Karpas-422 (cell line): Measurements from ENCODE around the gene KCNIP1. TPM values are rescaled to one million over a fixed set of nuclear protein-coding genes. Genes with fewer than 3 reads are reported as not detected.

Source experiments
- DNase-seq: peaks from one replicate; pipeline ENCODE4 v3.0.0-alpha.2; 2015
- H2AFZ ChIP-seq: fragments of 200-600 bp; sonication (generic); 2 replicates; pipeline ENCODE4 v1.6.1; 2014; ENCODE audit warnings: antibody characterized with exemption, low read length, mixed read lengths
- H3K27ac ChIP-seq: fragments of 200-600 bp; sonication (generic); 2 replicates; pipeline ENCODE4 v1.5.1; 2014; ENCODE audit warnings: mild to moderate bottlenecking, low read length, moderate library complexity
- H3K27me3 ChIP-seq: fragments of 200-600 bp; sonication (generic); 2 replicates; pipeline ENCODE4 v1.6.1; 2014; ENCODE audit warnings: low read length, mixed read lengths
- H3K36me3 ChIP-seq: fragments of 200-600 bp; sonication (generic); 2 replicates; pipeline ENCODE4 v1.6.1; 2014; ENCODE audit warnings: low read length, mixed read lengths; ENCODE audit not compliant: insufficient read depth
- H3K4me1 ChIP-seq: fragments of 200-600 bp; sonication (generic); 2 replicates; pipeline ENCODE4 v1.6.1; 2014; ENCODE audit warnings: mild to moderate bottlenecking, low read length, mixed read lengths
- H3K4me2 ChIP-seq: fragments of 200-600 bp; sonication (generic); 2 replicates; pipeline ENCODE4 v1.6.1; 2014; ENCODE audit warnings: low read length, low read depth, mild to moderate bottlenecking; ENCODE audit not compliant: poor library complexity, severe bottlenecking
- H3K4me3 ChIP-seq: fragments of 200-600 bp; sonication (generic); 2 replicates; pipeline ENCODE4 v1.5.1; 2014; ENCODE audit warnings: mild to moderate bottlenecking, antibody characterized with exemption, low read length, mixed read lengths
- H3K79me2 ChIP-seq: fragments of 200-600 bp; sonication (generic); 2 replicates; pipeline ENCODE4 v1.6.1; 2014; ENCODE audit warnings: mild to moderate bottlenecking, low read length, mixed read lengths
- H3K9ac ChIP-seq: fragments of 200-600 bp; sonication (generic); 2 replicates; pipeline ENCODE4 v1.6.0; 2014; ENCODE audit warnings: low read length
- H3K9me2 ChIP-seq: fragments of 200-600 bp; sonication (generic), shearing (Covaris generic); replicated peaks from 2 replicates; pipeline ENCODE4 v1.6.0; 2014; ENCODE audit warnings: mild to moderate bottlenecking, low read length, moderate library complexity; ENCODE audit not compliant: insufficient read depth
- H3K9me3 ChIP-seq: fragments of 300-700, 200-600 bp; sonication (generic); 2 replicates; pipeline ENCODE4 v1.6.1; 2014; ENCODE audit warnings: low read length, mixed read lengths
- H4K20me1 ChIP-seq: fragments of 200-600 bp; sonication (generic); 2 replicates; pipeline ENCODE4 v1.6.1; 2014; ENCODE audit warnings: mild to moderate bottlenecking, antibody characterized with exemption, low read length, low read depth; ENCODE audit not compliant: insufficient read depth
- total RNA-seq: library from RNA; depleted of rRNA; stranded (reverse); fragments of >200 nt; shearing (Covaris generic); gene quantifications from 2 replicates; pipeline ENCODE4 v1.2.3, GENCODE V29; 2014; ENCODE audit warnings: low replicate concordance; rRNA removed

KCNIP1 gene
- 0.29 TPM in 1 of 2 replicates, not detected in the other for total RNA-seq

DNA sequence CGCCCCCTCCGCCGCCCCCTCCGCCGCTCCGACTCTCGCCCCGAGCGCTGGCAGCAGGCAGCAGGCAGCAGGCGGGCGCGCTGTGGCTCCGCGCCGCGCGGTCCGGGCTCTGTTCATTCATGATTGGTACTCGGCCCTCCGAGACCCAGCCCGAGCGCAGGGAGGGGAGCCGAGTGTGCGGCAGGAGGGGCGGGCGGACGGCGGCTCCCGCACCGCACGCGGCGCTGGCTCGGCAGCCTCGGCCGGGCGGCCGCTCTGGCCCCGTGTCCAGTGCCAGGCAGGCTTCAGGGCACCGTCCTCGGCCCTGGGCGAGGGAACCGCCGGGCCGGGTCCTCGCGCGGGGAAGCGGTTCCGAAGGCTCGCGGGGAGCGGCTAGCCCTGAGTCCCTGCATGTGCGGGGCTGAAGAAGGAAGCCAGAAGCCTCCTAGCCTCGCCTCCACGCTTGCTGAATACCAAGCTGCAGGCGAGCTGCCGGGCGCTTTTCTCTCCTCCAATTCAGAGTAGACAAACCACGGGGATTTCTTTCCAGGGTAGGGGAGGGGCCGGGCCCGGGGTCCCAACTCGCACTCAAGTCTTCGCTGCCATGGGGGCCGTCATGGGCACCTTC is at the start of gene KCNIP1:
Gene KCNIP1 (plus strand): TSS at position 31 of the 607 bp plus-strand sequence.
- peak within 1 kb of the TSS; percentile 42; the same call in 1 of the 2 replicates for H3K4me3 ChIP-seq
- H3K9me3 ChIP-seq, result no peaks in the 10 kb centered on the region
- H3K4me2 ChIP-seq, result peak within 1 kb of the TSS; percentile 82
- H2AFZ ChIP-seq, result no peak within 1 kb of the TSS
- no peaks in the 10 kb centered on the region for H3K27me3 ChIP-seq
- H3K36me3 ChIP-seq, result no peaks in the 10 kb centered on the region; the same call in 1 of the 2 replicates
- peak within 1 kb of the TSS; percentile 72 for H3K9ac ChIP-seq
- no peaks in the 10 kb centered on the region for H3K79me2 ChIP-seq
- no peak for DNase-seq
- peaks cover 90% of the 10 kb centered on the region for H3K4me1 ChIP-seq
- H3K9me2 ChIP-seq, result no peaks in the 10 kb centered on the region
- peak within 1 kb of the TSS; percentile 99 for H3K27ac ChIP-seq
- no peaks in the 10 kb centered on the region for H4K20me1 ChIP-seq

DNA sequence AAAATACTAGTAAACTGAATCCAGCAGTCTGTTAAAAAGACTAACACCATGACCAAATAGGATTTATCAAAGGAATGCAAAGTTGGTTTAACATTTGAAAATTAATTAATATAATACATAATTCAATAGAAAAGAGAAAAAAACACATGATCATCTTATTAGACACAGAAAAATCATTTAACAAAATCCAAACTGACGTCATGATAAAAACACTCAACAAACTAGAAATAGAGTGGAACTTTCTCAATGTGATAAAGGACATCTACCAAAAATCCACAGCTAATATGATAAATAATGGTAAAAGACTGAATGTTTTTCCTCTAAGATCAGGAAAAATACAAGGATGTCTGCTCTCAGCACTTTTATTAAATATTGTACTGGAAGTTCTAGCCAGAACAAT is 40.4 kb upstream of the KCNIP1 start:
- H3K27me3 ChIP-seq, result peaks cover 3% of the 10 kb centered on the region; the same call in 1 of the 2 replicates
- no peaks in the 10 kb centered on the region; the same call in 1 of the 2 replicates for H3K9me3 ChIP-seq
- H3K27ac ChIP-seq, result no peak overlapping the region
- H3K4me2 ChIP-seq, result no peak overlapping the region
- no peaks in the 10 kb centered on the region for H3K36me3 ChIP-seq
- peaks cover 18% of the 10 kb centered on the region for H3K4me1 ChIP-seq
- H4K20me1 ChIP-seq, result no peaks in the 10 kb centered on the region
- no peak overlapping the region for H2AFZ ChIP-seq
- H3K9me2 ChIP-seq, result no peaks in the 10 kb centered on the region
- no peaks in the 10 kb centered on the region for H3K79me2 ChIP-seq
- no peak overlapping the region for H3K9ac ChIP-seq
- H3K4me3 ChIP-seq, result no peak overlapping the region
- no peak for DNase-seq

DNA sequence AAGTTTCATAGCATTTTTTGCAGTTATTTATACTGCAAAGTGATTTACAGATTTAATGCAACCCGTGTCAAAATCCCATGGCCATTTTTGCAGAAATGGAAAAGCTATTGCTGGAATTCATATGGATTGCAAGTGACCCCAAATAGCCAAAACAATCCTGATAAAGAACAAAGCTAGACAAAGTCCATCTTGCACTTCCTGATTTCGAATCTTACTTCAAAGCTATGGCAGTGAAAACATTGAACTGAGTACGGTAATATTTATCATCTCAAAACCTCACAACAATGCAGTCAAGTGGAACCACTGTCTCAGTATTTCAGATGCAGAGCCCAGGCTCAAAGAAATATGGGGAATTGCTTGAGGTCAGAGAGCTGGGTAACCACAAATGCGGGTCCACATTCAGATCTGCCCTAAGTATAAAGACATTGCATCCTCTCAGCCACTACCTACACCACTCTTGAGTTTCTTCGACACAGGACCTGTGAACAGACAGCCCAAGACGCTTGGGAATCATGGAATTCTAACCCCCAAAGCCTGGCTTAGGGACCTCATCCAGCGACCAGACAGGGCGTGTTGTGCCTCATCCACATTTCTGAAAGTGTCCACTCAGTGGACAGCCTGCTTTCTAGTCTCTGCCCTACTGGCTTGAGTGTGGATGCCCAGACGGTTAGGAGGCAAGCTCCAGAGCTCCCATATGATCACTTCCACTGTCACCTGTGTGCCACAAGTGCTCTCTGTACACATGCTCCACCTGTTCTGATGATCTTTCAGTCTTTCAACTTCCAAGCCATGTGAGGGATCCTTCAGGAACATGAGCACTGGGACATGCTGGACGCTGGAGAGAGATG is 39.3 kb upstream of the KCNIP1 start:
- no peak overlapping the region for H3K27ac ChIP-seq
- no peak for DNase-seq
- H3K4me3 ChIP-seq, result no peak overlapping the region; the same call in 1 of the 2 replicates
- peak overlapping the region; percentile 15 for H3K4me2 ChIP-seq
- no peak overlapping the region for H3K9ac ChIP-seq
- H3K9me2 ChIP-seq, result no peaks in the 10 kb centered on the region
- no peaks in the 10 kb centered on the region; the same call in 1 of the 2 replicates for H3K9me3 ChIP-seq
- no peaks in the 10 kb centered on the region for H3K79me2 ChIP-seq
- H3K4me1 ChIP-seq, result peaks cover 28% of the 10 kb centered on the region
- peak overlapping the region; percentile 31; the same call in 1 of the 2 replicates for H2AFZ ChIP-seq
- peaks cover 3% of the 10 kb centered on the region; the same call in 1 of the 2 replicates for H3K27me3 ChIP-seq
- no peaks in the 10 kb centered on the region for H4K20me1 ChIP-seq
- H3K36me3 ChIP-seq, result no peaks in the 10 kb centered on the region

DNA sequence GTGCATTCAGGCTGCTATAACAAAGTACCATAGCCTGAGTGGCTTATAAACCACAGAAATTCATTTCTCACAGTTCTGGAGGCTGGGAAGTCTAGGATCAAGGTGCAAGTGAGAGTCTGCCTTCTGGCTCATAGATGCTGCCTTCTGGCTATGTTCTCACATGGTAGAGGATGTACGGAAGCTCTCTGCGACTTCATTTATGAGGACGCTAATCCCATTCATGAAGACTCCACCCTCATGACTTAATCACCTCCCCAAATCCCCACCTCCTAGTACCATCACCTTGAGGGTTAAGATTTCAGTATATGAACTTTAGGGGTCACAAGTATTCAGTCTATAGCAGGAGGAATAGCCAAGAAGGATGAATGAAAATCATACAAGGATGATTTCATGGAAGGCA is 37.3 kb upstream of the KCNIP1 start:
- no peaks in the 10 kb centered on the region for H3K9me2 ChIP-seq
- no peak overlapping the region for H3K27ac ChIP-seq
- H3K9me3 ChIP-seq, result no peaks in the 10 kb centered on the region
- H3K36me3 ChIP-seq, result no peaks in the 10 kb centered on the region
- H3K4me2 ChIP-seq, result no peak overlapping the region
- H3K4me3 ChIP-seq, result no peak overlapping the region
- no peak for DNase-seq
- H3K27me3 ChIP-seq, result peaks cover 3% of the 10 kb centered on the region; the same call in 1 of the 2 replicates
- H2AFZ ChIP-seq, result no peak overlapping the region
- H4K20me1 ChIP-seq, result no peaks in the 10 kb centered on the region
- H3K79me2 ChIP-seq, result no peaks in the 10 kb centered on the region
- H3K4me1 ChIP-seq, result peaks cover 37% of the 10 kb centered on the region
- H3K9ac ChIP-seq, result no peak overlapping the region

DNA sequence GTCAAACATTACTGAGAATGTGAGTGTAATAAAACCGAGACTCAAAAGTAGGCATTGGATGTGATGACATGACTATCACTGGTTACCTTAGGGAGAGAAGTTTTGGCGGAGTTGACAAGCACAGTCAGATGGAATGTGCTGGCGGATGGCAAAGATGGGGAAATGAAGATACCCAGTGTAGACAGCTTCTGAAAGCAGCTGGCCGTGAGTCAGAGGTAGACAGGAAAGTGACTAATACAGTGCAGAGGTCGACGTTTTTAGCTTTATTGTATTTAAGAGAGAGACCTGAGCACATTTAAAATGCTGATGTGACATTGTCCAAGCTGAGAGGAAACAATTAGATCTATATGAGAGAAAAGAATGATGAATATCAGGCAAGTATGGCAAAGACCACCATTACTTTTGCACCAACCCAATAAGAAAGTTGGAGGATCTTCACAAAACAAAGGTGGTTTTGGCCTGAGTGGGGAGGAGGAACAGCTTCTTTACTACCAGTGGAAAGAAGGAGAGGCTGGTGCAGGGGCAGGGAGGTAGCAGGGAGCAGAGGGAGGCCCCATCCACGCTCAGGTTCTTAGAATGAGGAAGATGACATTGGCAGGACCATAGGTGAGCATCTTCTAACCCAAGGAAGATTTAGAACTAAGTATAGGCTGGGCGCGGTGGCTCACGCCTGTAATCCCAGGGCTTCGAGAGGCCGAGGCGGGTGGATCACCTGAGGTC is 36.7 kb upstream of the KCNIP1 start:
- Histone ChIP-seq H3K9me3 (no peaks in the 10 kb centered on the region), H2AFZ (no peak overlapping the region), H4K20me1 (no peaks in the 10 kb centered on the region), H3K36me3 (no peaks in the 10 kb centered on the region), H3K27ac (no peak overlapping the region), H3K27me3 (peaks cover 3% of the 10 kb centered on the region; the same call in 1 of the 2 replicates), H3K4me3 (no peak overlapping the region), H3K4me1 (peaks cover 42% of the 10 kb centered on the region), H3K9me2 (no peaks in the 10 kb centered on the region), H3K9ac (no peak overlapping the region), H3K79me2 (no peaks in the 10 kb centered on the region), H3K4me2 (no peak overlapping the region)
- no peak for DNase-seq

DNA sequence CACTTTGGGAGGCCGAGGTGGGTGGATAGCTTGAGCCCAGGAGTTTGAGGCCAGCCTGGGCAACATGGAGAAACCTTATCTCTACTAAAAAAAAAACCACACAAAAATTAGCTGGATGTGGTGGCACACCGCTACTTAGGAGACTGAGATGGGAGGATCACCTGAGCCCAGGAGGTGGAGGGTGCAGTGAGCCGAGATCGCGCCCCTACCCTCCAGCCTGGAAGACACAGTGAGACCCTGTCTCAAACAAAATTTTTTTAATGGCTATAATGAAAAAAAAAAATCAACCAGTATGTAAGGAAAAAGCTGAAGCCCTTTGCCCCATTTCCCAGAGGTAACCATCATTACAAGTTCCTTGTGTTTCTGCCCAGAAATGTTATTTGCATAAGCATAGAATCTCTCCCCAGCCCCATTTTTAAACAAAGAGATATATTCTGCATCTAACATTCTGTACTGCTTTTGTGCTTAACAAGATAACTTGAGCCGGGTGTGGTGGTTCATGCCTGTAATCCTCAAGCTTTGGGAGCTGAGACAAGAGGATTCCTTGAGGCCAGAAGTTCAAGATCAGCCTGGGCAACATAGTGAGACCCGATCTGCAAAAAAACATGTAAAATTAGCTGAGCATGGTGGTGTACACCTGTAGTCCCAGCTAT is 35.1 kb upstream of the KCNIP1 start:
- Histone ChIP-seq H3K27me3 (peaks cover 3% of the 10 kb centered on the region; the same call in 1 of the 2 replicates), H3K4me1 (peaks cover 42% of the 10 kb centered on the region), H3K79me2 (no peaks in the 10 kb centered on the region), H3K4me3 (no peak overlapping the region), H3K9me3 (no peaks in the 10 kb centered on the region), H4K20me1 (no peaks in the 10 kb centered on the region), H3K4me2 (no peak overlapping the region), H3K9ac (no peak overlapping the region), H3K9me2 (no peaks in the 10 kb centered on the region), H2AFZ (no peak overlapping the region), H3K27ac (no peak overlapping the region), H3K36me3 (no peaks in the 10 kb centered on the region)
- no peak for DNase-seq

DNA sequence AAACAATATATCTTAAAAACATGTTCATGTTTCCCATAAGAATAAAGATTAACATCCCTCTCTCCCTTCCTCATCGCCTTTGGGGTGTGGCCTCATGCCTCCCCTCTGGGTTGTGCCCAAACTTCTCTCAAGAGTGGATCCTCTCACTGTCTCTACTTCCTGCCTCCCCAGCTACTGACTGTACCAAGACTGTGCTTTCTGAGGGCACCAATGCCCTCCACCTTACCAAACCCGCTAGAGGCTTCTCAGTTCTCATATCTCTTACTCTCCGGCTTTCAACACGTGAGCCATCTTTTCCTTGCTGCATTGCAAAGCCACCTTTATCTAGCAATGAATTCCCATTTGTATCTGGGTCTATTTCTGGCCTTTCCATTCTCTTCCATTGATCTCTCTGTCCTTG is 34.4 kb upstream of the KCNIP1 start:
- H3K36me3 ChIP-seq, result no peaks in the 10 kb centered on the region; the same call in 1 of the 2 replicates
- no peak overlapping the region for H3K9ac ChIP-seq
- H3K27ac ChIP-seq, result no peak overlapping the region

More for the DNA sequence above, 34.4 kb upstream of the KCNIP1 start:
- Histone ChIP-seq H4K20me1 (no peaks in the 10 kb centered on the region), H3K27me3 (peaks cover 3% of the 10 kb centered on the region; the same call in 1 of the 2 replicates), H3K4me2 (no peak overlapping the region), H3K9me2 (no peaks in the 10 kb centered on the region), H3K4me3 (no peak overlapping the region), H3K9me3 (no peaks in the 10 kb centered on the region), H2AFZ (no peak overlapping the region), H3K4me1 (peaks cover 37% of the 10 kb centered on the region), H3K79me2 (no peaks in the 10 kb centered on the region)
- no peak for DNase-seq
